Activated CD4-positive, alpha-beta T cell treated with anti-CD3 and anti-CD28 coated beads, Interleukin-2, amount 10 ng/mL, durations not matched to agents 24 days and 14 days (primary cell): Measurements from ENCODE around the gene CRISP2. TPM values are rescaled to one million over a fixed set of nuclear protein-coding genes. Genes with fewer than 3 reads are reported as not detected.

ENCODE experiments used
- DNase-seq: peaks from one replicate; pipeline ENCODE4 v3.0.0; 2022
- H3K27ac Mint-ChIP-seq: one replicate; pipeline ENCODE4 v1.8.0; 2022; ENCODE audit warnings: mild to moderate bottlenecking, mixed read lengths
- H3K27me3 Mint-ChIP-seq: one replicate; pipeline ENCODE4 v1.8.0; 2022; ENCODE audit warnings: mixed read lengths
- H3K36me3 Mint-ChIP-seq: one replicate; pipeline ENCODE4 v1.8.0; 2022; ENCODE audit warnings: low read depth, mild to moderate bottlenecking, mixed read lengths
- H3K4me1 Mint-ChIP-seq: one replicate; pipeline ENCODE4 v1.8.0; 2021; ENCODE audit warnings: mixed read lengths
- H3K4me3 Mint-ChIP-seq: one replicate; pipeline ENCODE4 v1.8.0; 2022; ENCODE audit warnings: mild to moderate bottlenecking, moderate library complexity, mixed read lengths
- H3K9me3 Mint-ChIP-seq: one replicate; pipeline ENCODE4 v1.8.0; 2021; ENCODE audit warnings: mixed read lengths
- intact Hi-C: fragments of 100-400 bp; cut with micrococcal nuclease; formaldehyde crosslinking; loops from one replicate; pipeline ENCODE4 v1.15.1; 2023
- total RNA-seq: library from RNA; stranded (reverse); gene quantifications from 2 replicates; pipeline ENCODE4 v1.2.3, GENCODE V29; 2022

Gene CRISP2
- total RNA-seq, 1 donor from 2014 or later: not detected

DNA sequence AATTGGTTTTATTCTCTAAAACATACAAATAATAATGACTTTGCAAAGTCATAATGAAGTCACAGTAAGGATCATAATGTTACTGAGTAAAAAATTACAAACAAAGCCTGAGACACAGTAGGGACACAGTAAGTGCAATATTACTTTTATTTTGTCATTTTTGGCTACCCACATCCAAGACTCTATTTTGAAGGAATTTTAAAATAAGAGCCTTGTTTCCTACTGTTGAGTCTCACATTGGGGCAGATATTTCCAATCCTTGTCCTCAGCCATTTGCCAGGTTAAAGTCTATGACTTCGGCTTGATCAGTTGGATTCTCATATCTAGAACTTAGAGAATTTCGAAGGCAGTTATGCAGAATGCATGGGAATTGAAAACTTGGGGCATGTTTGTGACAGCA, 65.9 kb downstream of the CRISP2 start:
- Mint-ChIP-seq H3K4me1 (no peaks in the 10 kb centered on the region), H3K27ac (no peak overlapping the region), H3K9me3 (no peaks in the 10 kb centered on the region), H3K27me3 (no peaks in the 10 kb centered on the region), H3K4me3 (no peak overlapping the region), H3K36me3 (no peaks in the 10 kb centered on the region)
- DNase-seq: no peak
- intact Hi-C loops: no loop called here

DNA sequence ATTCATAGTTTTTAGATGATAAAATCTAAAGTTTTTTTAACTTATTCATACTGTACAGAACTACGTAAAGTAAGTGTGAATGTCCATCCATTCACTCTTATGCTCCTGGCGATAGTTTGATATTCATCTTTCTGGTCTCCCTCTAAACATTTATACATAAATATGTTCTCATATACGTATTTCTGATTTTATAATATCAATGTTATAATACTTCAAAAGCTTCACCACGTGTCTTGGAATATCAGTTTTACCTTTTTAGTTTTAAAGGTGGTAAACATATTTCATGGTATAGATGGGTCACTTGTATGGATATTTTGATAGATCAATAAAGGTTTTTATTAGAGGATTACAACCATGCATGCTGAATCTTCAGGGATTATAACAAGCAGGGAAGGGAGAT, 66.4 kb downstream of the CRISP2 start:
- Mint-ChIP-seq H3K4me3 (no peak overlapping the region), H3K4me1 (no peaks in the 10 kb centered on the region), H3K27me3 (no peaks in the 10 kb centered on the region), H3K36me3 (no peaks in the 10 kb centered on the region), H3K9me3 (no peaks in the 10 kb centered on the region), H3K27ac (no peak overlapping the region)
- no peak for DNase-seq
- intact Hi-C loops: no loop called here

DNA sequence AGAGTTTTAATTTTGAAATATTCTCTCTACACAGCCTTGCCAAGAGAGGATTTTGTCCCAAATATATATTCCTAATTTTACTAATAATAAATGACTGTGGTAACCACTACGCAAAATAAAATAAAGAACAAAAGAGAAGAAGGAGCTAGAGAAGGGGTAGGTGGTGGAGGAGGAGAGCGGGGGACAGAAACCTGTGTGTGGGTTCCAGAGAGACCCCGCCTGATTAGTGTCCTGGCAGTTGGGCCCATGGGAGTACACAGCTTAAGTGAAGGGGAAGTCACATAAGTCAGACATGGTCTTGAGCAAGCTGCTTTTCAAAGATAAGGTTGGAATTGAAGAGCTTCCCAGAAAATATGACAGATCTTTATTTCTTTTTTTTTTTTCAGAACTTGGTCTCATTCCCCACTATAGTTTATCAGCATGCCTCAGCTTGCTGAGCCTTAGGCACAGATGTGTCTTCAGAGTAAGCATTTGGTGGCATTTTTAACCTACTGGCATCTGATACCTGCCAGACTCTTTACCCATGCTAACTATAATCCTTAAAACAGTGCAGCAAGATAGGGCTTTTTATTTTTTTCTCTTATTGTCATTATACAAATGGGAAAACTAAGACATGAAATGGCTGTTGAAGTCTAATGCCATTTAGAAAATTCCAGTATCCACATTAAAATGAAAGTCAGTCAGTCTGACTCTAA, 67.1 kb downstream of the CRISP2 start:
- DNase-seq: no peak
- intact Hi-C loops: no loop called here
- no peaks in the 10 kb centered on the region for H3K27me3 Mint-ChIP-seq
- no peak overlapping the region for H3K27ac Mint-ChIP-seq
- no peaks in the 10 kb centered on the region for H3K36me3 Mint-ChIP-seq
- H3K9me3 Mint-ChIP-seq: no peaks in the 10 kb centered on the region
- no peaks in the 10 kb centered on the region for H3K4me1 Mint-ChIP-seq
- no peak overlapping the region for H3K4me3 Mint-ChIP-seq

DNA sequence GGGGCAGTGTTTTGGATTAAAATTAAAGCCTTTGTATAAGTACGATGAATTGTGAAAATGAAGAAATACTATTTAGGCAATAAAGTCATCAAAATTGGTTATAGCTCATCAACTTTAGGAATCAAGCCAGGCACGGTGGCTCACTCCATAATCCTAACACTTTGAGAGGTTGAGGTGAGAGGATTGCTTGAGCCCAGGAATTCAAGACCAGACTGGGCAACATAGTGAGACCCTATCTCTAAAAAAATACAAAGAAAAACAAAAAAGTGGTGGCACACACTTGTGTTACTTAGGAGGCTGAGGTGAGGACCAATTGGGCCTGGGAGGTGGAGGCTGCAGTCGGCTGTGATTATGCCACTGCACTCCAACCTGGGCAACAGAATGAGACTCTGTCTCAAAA, 68.2 kb downstream of the CRISP2 start:
- Mint-ChIP-seq H3K27me3 (no peaks in the 10 kb centered on the region), H3K4me3 (no peak overlapping the region), H3K9me3 (no peaks in the 10 kb centered on the region), H3K36me3 (no peaks in the 10 kb centered on the region), H3K4me1 (no peaks in the 10 kb centered on the region), H3K27ac (no peak overlapping the region)
- no peak for DNase-seq
- intact Hi-C loops: no loop called here

Other genes with a start within 250 kb of the CRISP2 start
- gene GLYATL3, start 213.6 kb downstream of the CRISP2 start, total RNA-seq: not detected in 2 replicates
- 0.14 TPM in 1 of 2 replicates, not detected in the other for gene C6orf141, start 162.9 kb downstream of the CRISP2 start, total RNA-seq
- not detected in 2 replicates for gene RHAG, start 76.7 kb downstream of the CRISP2 start, total RNA-seq
- not detected in 2 replicates for gene CRISP3, start 30.8 kb upstream of the CRISP2 start, total RNA-seq
- gene PGK2, start 73.7 kb upstream of the CRISP2 start, total RNA-seq: not detected in 2 replicates
- gene CRISP1, start 153.0 kb upstream of the CRISP2 start, total RNA-seq: not detected in 2 replicates